Lung (tissue), 12 donors: ENCODE data around the gene FBXO10. TPM values are rescaled to one million over a fixed set of nuclear protein-coding genes. Genes with fewer than 3 reads are reported as not detected.

Source experiments
- ATAC-seq: fragments of 200-7000 bp; cut with Tn5 transposase; one replicate; pipeline ENCODE4 v1.9.1; 2020; ENCODE audit warnings: moderate number of reproducible peaks; ENCODE audit not compliant: insufficient read depth, low FRiP score
- DNase-seq, 3 donors: peaks; one replicate each; pipeline ENCODE4 v3.0.0-alpha.2; 2013 to 2017
- H3K27ac ChIP-seq, 2 donors: one replicate each; pipeline ENCODE4 v1.5.1; 2013; ENCODE audit warnings: mild to moderate bottlenecking in 2 of 2, moderate library complexity in 2 of 2, control low read depth in 1 of 2, inconsistent platforms in 1 of 2, low read depth in 1 of 2, low read length in 1 of 2
- H3K27me3 ChIP-seq, 3 donors: one replicate each; pipeline ENCODE4 v1.5.1; 2013; ENCODE audit warnings: low read length in 2 of 3; ENCODE audit not compliant: control insufficient read depth in 3 of 3, insufficient read depth in 3 of 3
- H3K36me3 ChIP-seq, 4 donors: one replicate each; pipeline ENCODE4 v1.5.1; 2013; ENCODE audit warnings: low read length in 4 of 4, mild to moderate bottlenecking in 1 of 4, moderate library complexity in 1 of 4; ENCODE audit not compliant: control insufficient read depth in 4 of 4, insufficient read depth in 4 of 4
- H3K4me1 ChIP-seq, 5 donors: one replicate each; pipeline ENCODE4 v1.5.1; 2013; ENCODE audit warnings: low read length in 5 of 5, mild to moderate bottlenecking in 2 of 5, moderate library complexity in 1 of 5; ENCODE audit not compliant: control insufficient read depth in 5 of 5, insufficient read depth in 5 of 5
- H3K4me3 ChIP-seq: one replicate; pipeline ENCODE4 v1.5.1; 2013; ENCODE audit warnings: mild to moderate bottlenecking, control low read depth, moderate library complexity
- H3K9ac ChIP-seq, 2 donors: one replicate each; pipeline ENCODE4 v1.5.1; 2013; ENCODE audit warnings: low read length in 2 of 2, control low read depth in 1 of 2; ENCODE audit not compliant: insufficient read depth in 1 of 2
- H3K9me3 ChIP-seq, 4 donors: one replicate each; pipeline ENCODE4 v1.5.1; 2013; ENCODE audit warnings: low read length in 3 of 4, mild to moderate bottlenecking in 1 of 4, moderate library complexity in 1 of 4; ENCODE audit not compliant: control insufficient read depth in 4 of 4, insufficient read depth in 3 of 4
- WGBS, 2 donors: extraction: QIAGEN DNeasy Blood & Tissue Kit; methylation state at CpG; one replicate each; pipeline ENCODE4 v1.1.7; 2013; 5-methylcytosine and 5-hydroxymethylcytosine counted together
- polyA plus RNA-seq, 2 donors: library from polyadenylated mRNA; stranded (reverse); fragments of 200-250 nt; gene quantifications; one replicate each; pipeline ENCODE4 v1.2.1, GENCODE V29; 2013
- total RNA-seq, 2 donors: library from RNA; depleted of rRNA in 1 of 2; stranded (reverse); fragments of >200 nt in 1 of 2; gene quantifications; one replicate each; pipeline ENCODE4 v1.2.1, GENCODE V29; 2014 to 2021
- TF ChIP-seq, protein P1 (sequence below): IDR thresholded peaks from 2 replicates; pipeline ENCODE4 v1.5.1; 2012; ENCODE audit warnings: mild to moderate bottlenecking; ENCODE audit errors: control extremely low read depth, extremely low read depth
- donor health status: control.
- donor health status: control.
- donor health status: Bipolar disorder and iron deficiency.
- donor health status: healthy.
- donor health status: DM: yes; HTN: yes; CAD: no.

FBXO10 gene
- total and polyA plus RNA-seq, 4 donors, result 2.6 to 6.3 (median 4.0) TPM

- TF ChIP-seq, protein P1, sequence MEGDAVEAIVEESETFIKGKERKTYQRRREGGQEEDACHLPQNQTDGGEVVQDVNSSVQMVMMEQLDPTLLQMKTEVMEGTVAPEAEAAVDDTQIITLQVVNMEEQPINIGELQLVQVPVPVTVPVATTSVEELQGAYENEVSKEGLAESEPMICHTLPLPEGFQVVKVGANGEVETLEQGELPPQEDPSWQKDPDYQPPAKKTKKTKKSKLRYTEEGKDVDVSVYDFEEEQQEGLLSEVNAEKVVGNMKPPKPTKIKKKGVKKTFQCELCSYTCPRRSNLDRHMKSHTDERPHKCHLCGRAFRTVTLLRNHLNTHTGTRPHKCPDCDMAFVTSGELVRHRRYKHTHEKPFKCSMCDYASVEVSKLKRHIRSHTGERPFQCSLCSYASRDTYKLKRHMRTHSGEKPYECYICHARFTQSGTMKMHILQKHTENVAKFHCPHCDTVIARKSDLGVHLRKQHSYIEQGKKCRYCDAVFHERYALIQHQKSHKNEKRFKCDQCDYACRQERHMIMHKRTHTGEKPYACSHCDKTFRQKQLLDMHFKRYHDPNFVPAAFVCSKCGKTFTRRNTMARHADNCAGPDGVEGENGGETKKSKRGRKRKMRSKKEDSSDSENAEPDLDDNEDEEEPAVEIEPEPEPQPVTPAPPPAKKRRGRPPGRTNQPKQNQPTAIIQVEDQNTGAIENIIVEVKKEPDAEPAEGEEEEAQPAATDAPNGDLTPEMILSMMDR, result no peak
- Histone ChIP-seq H3K4me1 (no peaks in the 10 kb centered on the region), H3K27ac (no peak overlapping the region), H3K9ac (no peak overlapping the region), H3K9me3 (no peaks in the 10 kb centered on the region), H3K36me3 (peaks cover 24 to 42% (median 35%) of the 10 kb centered on the region in 4 donors), H3K4me3 (no peak overlapping the region), H3K27me3 (no peaks in the 10 kb centered on the region)
- no peak for DNase-seq
- ATAC-seq, result peak; percentile 9
- 72 to 82% methylated on average over 3 of the region's 3 CpGs for WGBS, 2 donors
Observed at GRCh38 chr9:37503736-37504135, 72.4 kb downstream of the FBXO10 start.

GRCh38 chr9:37501957-37502596 is 74.1 kb downstream of the FBXO10 start:
- TF ChIP-seq, protein P1, result no peak
- no peak overlapping the region for H3K4me3 ChIP-seq
- peaks cover 28 to 41% (median 35%) of the 10 kb centered on the region in 4 donors for H3K36me3 ChIP-seq
- H3K27ac ChIP-seq, result no peak overlapping the region
- H3K4me1 ChIP-seq, result no peaks in the 10 kb centered on the region
- H3K9me3 ChIP-seq, result no peaks in the 10 kb centered on the region
- H3K9ac ChIP-seq, result no peak overlapping the region
- H3K27me3 ChIP-seq, result no peaks in the 10 kb centered on the region
- WGBS, 2 donors, result 96 to 100% methylated on average over 2 of the region's 2 CpGs
- no peak for ATAC-seq
- no peak for DNase-seq

GRCh38 chr9:37499297-37499696 is 76.9 kb downstream of the FBXO10 start:
- ATAC-seq, result no peak
- Histone ChIP-seq H3K27ac (no peak overlapping the region), H3K4me1 (no peaks in the 10 kb centered on the region), H3K9ac (no peak overlapping the region), H3K4me3 (no peak overlapping the region), H3K27me3 (no peaks in the 10 kb centered on the region), H3K36me3 (peaks cover 30 to 55% (median 39%) of the 10 kb centered on the region in 4 donors), H3K9me3 (no peaks in the 10 kb centered on the region)
- TF ChIP-seq, protein P1, result no peak
- DNase-seq, result peak in 1 of 3 donors; percentile 5
- 97 to 99% methylated on average over 6 of the region's 6 CpGs for WGBS, 2 donors

DNA sequence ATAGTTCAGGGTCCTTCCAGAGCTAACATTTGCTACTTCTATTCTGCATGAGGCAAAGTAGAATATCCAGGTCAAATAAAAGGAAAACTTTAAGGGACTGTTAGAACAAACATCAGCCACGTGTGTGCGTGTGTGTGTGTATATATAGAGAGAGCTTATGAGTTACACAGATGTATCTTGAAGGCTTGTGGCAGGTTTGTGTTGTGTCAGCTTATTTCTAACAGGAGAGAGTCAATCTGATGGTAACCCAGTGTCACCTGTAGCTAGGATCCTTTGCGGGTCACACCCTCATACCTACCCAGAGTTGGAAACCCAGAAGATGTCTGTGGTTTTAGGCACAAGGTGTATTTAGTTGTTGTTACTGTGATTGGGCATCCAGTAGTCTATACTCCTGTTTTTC is 77.7 kb downstream of the FBXO10 start:
- DNase-seq (no peak), ATAC-seq (no peak)
- no peak overlapping the region for H3K4me3 ChIP-seq
- no peaks in the 10 kb centered on the region for H3K27me3 ChIP-seq
- TF ChIP-seq, protein P1, result no peak
- H3K9ac ChIP-seq, result no peak overlapping the region
- no peak overlapping the region for H3K27ac ChIP-seq
- H3K4me1 ChIP-seq, result peaks cover 0 to 2% (median 0%) of the 10 kb centered on the region in 5 donors
- H3K9me3 ChIP-seq, result no peaks in the 10 kb centered on the region
- H3K36me3 ChIP-seq, result peaks cover 35 to 59% (median 42%) of the 10 kb centered on the region in 4 donors
- WGBS, 2 donors, result 95 to 97% methylated on average over 3 of the region's 3 CpGs
